ENCODE results near the gene SLC25A25. TPM values are rescaled to one million over a fixed set of nuclear protein-coding genes. Genes with fewer than 3 reads are reported as not detected.

The SLC25A25 gene
- total and polyA plus RNA-seq, 12 donors, result 11.4 to 60.6 (median 15.6) TPM

- no peaks in the 10 kb centered on the region for H3K9me3 ChIP-seq (replicated peaks in 1 of 3)
- WGBS, 4 donors, result 52 to 59% (median 55%) methylated on average over 13 of the region's 13 CpGs
- peaks cover 20 to 57% of the 10 kb centered on the region in 2 donors for H3K4me1 ChIP-seq (replicated peaks in 1 of 2)
- no peak overlapping the region for H3K4me3 ChIP-seq
- peaks cover 0 to 17% of the 10 kb centered on the region in 2 donors for H3K36me3 ChIP-seq (replicated peaks in 1 of 2)
- intact Hi-C loops (cut with DNase I), result no loop called here
- DNase-seq, result no peak
- peak overlapping the region in 2 of 5 donors; percentile 23 to 76 for H3K27ac ChIP-seq
- TF ChIP-seq CTCF (IDR thresholded peaks at IDR 0.05) (no peak), POLR2A (IDR thresholded peaks at IDR 0.05) (no peak)
- H3K27me3 ChIP-seq, result no peaks in the 10 kb centered on the region
These were observed 6.6 kb upstream of the SLC25A25 start for GRCh38 chr9:128061275-128061960.

- Histone ChIP-seq H3K4me1 (replicated peaks in 1 of 2) (peaks cover 22 to 55% of the 10 kb centered on the region in 2 donors), H3K27ac (peak overlapping the region in 1 of 5 donors; percentile 37), H3K36me3 (replicated peaks in 1 of 2) (peaks cover 0 to 17% of the 10 kb centered on the region in 2 donors), H3K4me3 (no peak overlapping the region), H3K27me3 (no peaks in the 10 kb centered on the region), H3K9me3 (replicated peaks in 1 of 3) (no peaks in the 10 kb centered on the region)
- intact Hi-C loops (cut with DNase I), result no loop called here
- 65 to 72% (median 66%) methylated on average over 4 to 6 of the region's 6 CpGs for WGBS, 4 donors
- TF ChIP-seq CTCF (IDR thresholded peaks at IDR 0.05) (no peak), POLR2A (IDR thresholded peaks at IDR 0.05) (no peak)
- no peak for DNase-seq
These were observed 5.8 kb upstream of the SLC25A25 start for GRCh38 chr9:128062279-128062678.

- peaks cover 14 to 46% of the 10 kb centered on the region in 2 donors for H3K4me1 ChIP-seq (replicated peaks in 1 of 2)
- no peak for DNase-seq
These were observed 4.9 kb upstream of the SLC25A25 start for GRCh38 chr9:128062846-128063831.

More at GRCh38 chr9:128062846-128063831, 4.9 kb upstream of the SLC25A25 start:
- no peaks in the 10 kb centered on the region for H3K27me3 ChIP-seq
- no peak for TF ChIP-seq POLR2A (IDR thresholded peaks at IDR 0.05)
- no peak for TF ChIP-seq CTCF (IDR thresholded peaks at IDR 0.05)
- H3K4me3 ChIP-seq, result no peak overlapping the region
- 85 to 93% (median 91%) methylated on average over 11 to 28 of the region's 28 CpGs for WGBS, 4 donors
- H3K27ac ChIP-seq, result peak overlapping the region in 1 of 5 donors; percentile 37
- no peaks in the 10 kb centered on the region for H3K9me3 ChIP-seq (replicated peaks in 1 of 3)
- intact Hi-C loops (cut with DNase I), result no loop called here
- H3K36me3 ChIP-seq (replicated peaks in 1 of 2), result peaks cover 0 to 17% of the 10 kb centered on the region in 2 donors

Measured in adrenal gland (tissue), 12 donors.